Mesodermal cell (in vitro differentiated cells): Measurements from ENCODE around the gene COG5.

Experiments
- H3K27ac ChIP-seq: 2 replicates; pipeline ENCODE4 v1.7.0; 2013; ENCODE audit warnings: mild to moderate bottlenecking, low read depth, low read length, moderate library complexity; ENCODE audit not compliant: severe bottlenecking
- H3K36me3 ChIP-seq: 2 replicates; pipeline ENCODE4 v1.7.1; 2013; ENCODE audit warnings: mild to moderate bottlenecking, low read length, moderate library complexity; ENCODE audit not compliant: control insufficient read depth, insufficient read depth
- H3K4me1 ChIP-seq: one replicate; pipeline ENCODE4 v1.7.1; 2013; ENCODE audit warnings: mild to moderate bottlenecking, low read length; ENCODE audit not compliant: insufficient read depth, control insufficient read depth, poor library complexity, severe bottlenecking
- H3K4me3 ChIP-seq: 2 replicates; pipeline ENCODE4 v1.7.0; 2013; ENCODE audit warnings: low read length, control low read depth, mild to moderate bottlenecking; ENCODE audit not compliant: insufficient read depth, poor library complexity, severe bottlenecking; ENCODE audit errors: extremely low read depth
- H3K9me3 ChIP-seq: 2 replicates; pipeline ENCODE4 v1.7.1; 2013; ENCODE audit warnings: mild to moderate bottlenecking, low read length, moderate library complexity; ENCODE audit not compliant: control insufficient read depth
- WGBS, 2 experiments: methylation state at CpG; one replicate each; pipeline ENCODE4 v1.1.5; 2013; ENCODE audit warnings: missing lambda C conversion rate in 2 of 2; ENCODE audit not compliant: insufficient coverage in 2 of 2; 5-methylcytosine and 5-hydroxymethylcytosine counted together

The COG5 gene

GRCh38 chr7:107505997-107506673 is 57.6 kb downstream of the COG5 start:
- H3K4me3 ChIP-seq, result no peak overlapping the region
- no peaks in the 10 kb centered on the region for H3K9me3 ChIP-seq
- no peaks in the 10 kb centered on the region for H3K4me1 ChIP-seq
- WGBS, 2 experiments, result 93% methylated on average over 2 of the region's 2 CpGs; no CpG with 5 or more reads in 1 of the 2 experiments
- H3K27ac ChIP-seq, result no peak overlapping the region
- H3K36me3 ChIP-seq, result peaks cover 11% of the 10 kb centered on the region

GRCh38 chr7:107505362-107505761 is 58.4 kb downstream of the COG5 start:
- H3K4me1 ChIP-seq, result no peaks in the 10 kb centered on the region
- 71 to 100% methylated on average over 1 of the region's 1 CpG for WGBS, 2 experiments
- no peaks in the 10 kb centered on the region for H3K9me3 ChIP-seq
- H3K4me3 ChIP-seq, result no peak overlapping the region
- no peak overlapping the region for H3K27ac ChIP-seq
- H3K36me3 ChIP-seq, result peaks cover 11% of the 10 kb centered on the region

GRCh38 chr7:107503687-107504086 is 60.0 kb downstream of the COG5 start:
- Histone ChIP-seq H3K27ac (no peak overlapping the region), H3K4me3 (no peak overlapping the region), H3K4me1 (no peaks in the 10 kb centered on the region), H3K36me3 (peaks cover 11% of the 10 kb centered on the region), H3K9me3 (no peaks in the 10 kb centered on the region)

GRCh38 chr7:107502797-107503196 is 60.9 kb downstream of the COG5 start:
- Histone ChIP-seq H3K36me3 (peaks cover 11% of the 10 kb centered on the region), H3K27ac (no peak overlapping the region), H3K9me3 (no peaks in the 10 kb centered on the region), H3K4me1 (no peaks in the 10 kb centered on the region), H3K4me3 (no peak overlapping the region)
- no CpG with 5 or more reads among the region's 2 CpGs for WGBS, 2 experiments

GRCh38 chr7:107502154-107502553 is 61.6 kb downstream of the COG5 start:
- Histone ChIP-seq H3K9me3 (no peaks in the 10 kb centered on the region), H3K4me1 (no peaks in the 10 kb centered on the region), H3K27ac (no peak overlapping the region), H3K4me3 (no peak overlapping the region), H3K36me3 (peaks cover 11% of the 10 kb centered on the region)
- 100% methylated on average over 1 of the region's 3 CpGs; no CpG with 5 or more reads in 1 of the 2 experiments for WGBS, 2 experiments

GRCh38 chr7:107501593-107501992 is 62.1 kb downstream of the COG5 start:
- Histone ChIP-seq H3K36me3 (peaks cover 6% of the 10 kb centered on the region), H3K27ac (no peak overlapping the region), H3K4me3 (no peak overlapping the region), H3K9me3 (no peaks in the 10 kb centered on the region), H3K4me1 (no peaks in the 10 kb centered on the region)
- no CpG with 5 or more reads among the region's 1 CpG for WGBS, 2 experiments

- no peak overlapping the region for H3K27ac ChIP-seq
- no peaks in the 10 kb centered on the region for H3K9me3 ChIP-seq
- H3K4me1 ChIP-seq, result no peaks in the 10 kb centered on the region
- 83 to 100% methylated on average over 1 of the region's 4 CpGs for WGBS, 2 experiments
- H3K4me3 ChIP-seq, result no peak overlapping the region
- H3K36me3 ChIP-seq, result no peaks in the 10 kb centered on the region
Measured at GRCh38 chr7:107499731-107500130, 64.0 kb downstream of the COG5 start.

- Histone ChIP-seq H3K36me3 (no peaks in the 10 kb centered on the region), H3K9me3 (no peaks in the 10 kb centered on the region), H3K4me1 (no peaks in the 10 kb centered on the region), H3K4me3 (no peak overlapping the region), H3K27ac (no peak overlapping the region)
Measured at GRCh38 chr7:107495516-107495915, 68.2 kb downstream of the COG5 start.

GRCh38 chr7:107494884-107495283 is 68.8 kb downstream of the COG5 start:
- no peaks in the 10 kb centered on the region for H3K4me1 ChIP-seq
- no peaks in the 10 kb centered on the region for H3K9me3 ChIP-seq
- no peak overlapping the region for H3K4me3 ChIP-seq
- H3K27ac ChIP-seq, result no peak overlapping the region
- H3K36me3 ChIP-seq, result no peaks in the 10 kb centered on the region
- 93 to 100% methylated on average over 2 to 3 of the region's 6 CpGs for WGBS, 2 experiments

- Histone ChIP-seq H3K4me1 (no peaks in the 10 kb centered on the region), H3K4me3 (no peak overlapping the region), H3K9me3 (no peaks in the 10 kb centered on the region), H3K36me3 (no peaks in the 10 kb centered on the region), H3K27ac (no peak overlapping the region)
- no CpG with 5 or more reads among the region's 3 CpGs for WGBS, 2 experiments
Measured at GRCh38 chr7:107494315-107494751, 69.4 kb downstream of the COG5 start.

GRCh38 chr7:107492875-107493274 is 70.8 kb downstream of the COG5 start:
- Histone ChIP-seq H3K9me3 (no peaks in the 10 kb centered on the region), H3K36me3 (no peaks in the 10 kb centered on the region), H3K4me1 (no peaks in the 10 kb centered on the region), H3K27ac (no peak overlapping the region), H3K4me3 (no peak overlapping the region)
- 100% methylated on average over 1 of the region's 2 CpGs; no CpG with 5 or more reads in 1 of the 2 experiments for WGBS, 2 experiments
